OCI-LY7 (cell line): Measurements from ENCODE around the gene UBE2J2.

Experiments
- CTCF ChIP-seq: fragments of 200-600 bp; sonication (generic); conservative IDR thresholded peaks from 2 replicates; pipeline ENCODE4 v1.5.1; 2014; ENCODE audit warnings: mild to moderate bottlenecking, antibody characterized with exemption, low read length, moderate library complexity, mixed read lengths
- EZH2phosphoT487 ChIP-seq: fragments of 200-600 bp; sonication (generic); IDR thresholded peaks from 2 replicates; pipeline ENCODE4 v1.6.1; 2018; ENCODE audit warnings: low read depth, borderline replicate concordance, mild to moderate bottlenecking, mixed run types, antibody characterized with exemption, low read length, moderate library complexity, mixed read lengths

- TF ChIP-seq CTCF = no peak
- TF ChIP-seq EZH2phosphoT487 = no peak
These were observed 47.8 kb upstream of the UBE2J2 start for GRCh38 chr1:1321477-1321876.
